GM21723 (cell line): ENCODE measurements around the gene ATG4A.

Experiments
- ATAC-seq: cut with Tn5 transposase; IDR thresholded peaks from one replicate; pipeline ENCODE4 v1.9.1; 2021; ENCODE audit warnings: mild to moderate bottlenecking, moderate library complexity; ENCODE audit not compliant: unreplicated experiment

The ATG4A gene

DNA sequence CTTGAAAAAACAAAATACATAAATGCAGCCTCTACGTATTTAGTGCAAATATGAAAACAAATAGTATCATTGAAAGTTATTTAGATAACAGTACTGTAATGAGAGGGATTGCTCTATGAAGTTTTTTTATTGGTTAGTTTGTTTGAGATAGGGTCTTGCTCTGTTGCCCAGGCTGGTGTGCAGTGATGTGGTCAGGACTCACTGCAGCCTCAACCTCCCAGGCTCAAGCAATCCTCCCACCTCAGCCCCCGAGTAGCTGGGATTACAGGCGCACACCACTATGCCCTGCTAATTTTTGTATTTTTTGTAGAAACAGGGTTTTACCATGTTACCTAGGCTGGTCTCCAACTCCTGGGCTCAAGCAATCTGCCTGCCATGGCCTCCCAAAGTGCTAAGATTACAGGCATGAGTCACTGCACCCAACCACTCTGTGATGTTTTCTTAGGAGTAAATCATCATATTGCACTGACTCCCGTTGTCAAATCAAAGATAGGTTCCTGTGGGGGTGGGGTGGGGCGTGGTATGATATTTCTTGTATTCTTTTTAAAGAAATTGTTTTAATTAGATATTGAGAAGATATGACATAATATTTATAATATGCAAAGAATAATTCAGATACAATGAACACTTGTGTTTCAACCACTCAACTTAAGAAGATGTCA, 75.8 kb downstream of the ATG4A start:
- ATAC-seq = no peak

DNA sequence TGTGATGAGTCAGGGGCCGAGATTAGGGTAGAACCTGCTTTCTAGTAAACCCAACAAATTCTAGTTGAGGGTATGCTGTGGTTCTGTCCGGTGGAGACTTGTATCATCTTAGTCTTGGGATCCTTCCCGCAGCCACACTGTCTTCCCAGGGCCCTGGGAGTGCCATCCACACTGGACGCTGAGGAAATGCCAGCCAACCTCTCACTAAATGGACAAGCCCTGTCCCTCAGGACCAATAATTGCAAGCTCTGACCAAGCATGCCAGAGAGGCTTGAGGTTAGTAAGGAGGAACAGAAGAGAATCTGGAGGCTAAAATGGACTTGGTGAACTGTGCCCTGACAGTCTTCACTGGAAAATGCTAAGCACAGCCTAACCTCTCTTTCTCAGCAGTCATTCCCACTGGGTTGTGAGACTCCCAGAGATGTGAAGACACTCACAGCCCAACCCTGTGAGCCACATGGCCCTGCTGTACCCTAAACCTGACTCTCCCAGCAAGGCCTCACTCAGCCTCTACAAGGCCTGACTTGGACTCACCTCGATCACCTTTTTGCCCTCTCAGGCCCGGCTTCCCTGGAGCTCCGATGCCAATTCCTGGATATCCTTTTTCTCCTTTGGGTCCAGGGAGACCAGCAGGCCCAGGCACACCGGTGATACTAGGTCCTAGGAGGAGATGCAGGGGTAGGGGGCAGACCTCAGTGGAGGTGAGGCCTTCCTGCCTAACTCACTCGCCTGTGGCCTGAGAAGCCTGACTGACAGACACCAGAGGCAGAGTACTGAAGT, 77.6 kb downstream of the ATG4A start:
- ATAC-seq = no peak

DNA sequence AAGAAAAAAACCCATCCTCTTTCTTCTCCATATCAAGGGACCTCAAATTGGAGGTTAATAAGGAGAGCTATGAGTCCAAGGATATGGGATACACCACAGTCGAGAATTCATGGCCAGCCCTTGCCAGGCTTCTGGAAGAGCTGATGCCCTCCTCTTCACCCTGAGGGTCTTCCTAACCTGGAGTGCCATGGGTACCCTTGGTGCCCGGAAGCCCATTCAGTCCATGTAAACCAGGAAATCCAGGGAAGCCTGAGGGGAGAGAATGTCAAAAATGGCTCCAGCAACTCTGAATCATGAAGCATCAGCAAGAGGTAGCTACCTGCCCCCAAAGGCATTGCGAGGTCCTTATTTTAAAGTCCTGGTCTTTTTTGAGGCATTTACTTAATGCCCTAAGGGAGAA, 78.2 kb downstream of the ATG4A start:
- no peak for ATAC-seq

DNA sequence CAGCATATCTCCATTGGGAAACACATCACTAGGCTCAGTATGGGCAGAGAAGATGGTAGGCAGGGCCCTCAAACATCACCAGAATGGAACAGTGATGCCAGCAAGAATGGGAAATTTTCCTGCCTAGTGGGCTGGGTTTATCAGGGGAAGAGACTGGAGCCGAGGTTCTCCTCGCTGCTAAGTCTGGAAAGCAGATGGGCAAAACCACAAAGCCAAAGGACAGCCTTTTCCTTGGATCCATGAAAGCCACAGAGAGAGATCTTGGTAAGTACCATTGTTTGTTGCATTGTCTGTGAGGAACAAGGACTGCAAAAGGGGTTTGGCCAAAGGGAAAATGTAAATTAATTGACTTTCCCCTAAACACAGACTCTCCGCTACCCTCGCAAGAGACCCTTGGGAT, 80.1 kb downstream of the ATG4A start:
- ATAC-seq = no peak

DNA sequence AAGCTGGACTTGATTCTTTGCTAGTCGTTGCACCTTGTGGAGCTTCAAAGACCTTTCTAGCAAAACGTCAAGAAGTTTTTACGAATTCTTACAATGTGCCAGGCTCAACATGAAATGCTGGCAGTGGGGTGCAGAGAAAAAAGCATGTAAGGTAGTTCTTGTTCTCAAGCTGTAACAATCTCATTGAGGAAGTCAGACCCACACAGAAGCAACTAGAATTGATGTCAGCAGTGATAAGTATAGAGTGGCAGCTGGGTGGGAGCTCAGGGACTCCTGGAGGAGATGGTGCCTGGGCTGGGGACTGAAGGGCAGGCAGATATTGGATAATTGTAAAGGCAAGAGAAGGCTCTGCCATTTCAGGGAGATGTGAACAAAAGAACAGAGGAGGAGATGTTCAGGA, 82.3 kb downstream of the ATG4A start:
- ATAC-seq = no peak

DNA sequence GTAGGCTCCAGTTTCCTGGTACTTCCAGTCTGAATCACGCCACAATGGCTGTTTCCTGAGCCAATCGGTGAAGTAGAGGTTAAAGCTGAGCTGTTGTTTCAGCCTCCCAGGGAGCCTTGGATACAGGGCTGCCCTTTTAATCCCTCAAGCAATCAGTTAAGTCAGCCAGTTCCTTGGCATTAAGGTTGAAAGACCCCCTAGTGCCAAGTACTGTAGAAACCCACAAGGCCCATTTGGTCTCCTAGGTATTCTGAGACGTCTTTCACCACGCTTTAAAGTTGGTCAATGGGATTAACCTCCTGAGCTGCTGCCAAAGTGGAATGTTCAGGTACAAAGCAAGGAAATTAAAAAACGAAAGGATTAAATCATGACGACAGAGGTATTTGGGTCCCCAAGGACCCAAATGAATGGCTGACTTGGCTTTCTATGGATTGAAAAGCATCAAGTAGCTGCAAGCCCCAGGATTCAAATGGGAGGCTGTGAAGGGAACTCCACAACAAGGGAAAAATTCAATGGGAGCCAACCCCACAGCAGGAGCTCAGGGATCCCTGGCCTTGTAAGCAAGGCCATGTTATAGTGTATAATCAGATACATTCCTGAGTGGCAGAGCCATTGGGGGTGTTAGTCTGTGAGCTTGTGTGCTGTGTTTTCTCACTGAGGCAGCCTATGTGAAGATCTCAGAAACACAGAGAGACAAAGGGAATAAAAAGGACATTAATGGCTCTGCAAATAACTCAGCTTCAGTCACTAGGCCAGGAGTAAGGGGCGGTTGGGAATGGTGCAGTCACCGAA, 86.0 kb downstream of the ATG4A start:
- no peak for ATAC-seq

DNA sequence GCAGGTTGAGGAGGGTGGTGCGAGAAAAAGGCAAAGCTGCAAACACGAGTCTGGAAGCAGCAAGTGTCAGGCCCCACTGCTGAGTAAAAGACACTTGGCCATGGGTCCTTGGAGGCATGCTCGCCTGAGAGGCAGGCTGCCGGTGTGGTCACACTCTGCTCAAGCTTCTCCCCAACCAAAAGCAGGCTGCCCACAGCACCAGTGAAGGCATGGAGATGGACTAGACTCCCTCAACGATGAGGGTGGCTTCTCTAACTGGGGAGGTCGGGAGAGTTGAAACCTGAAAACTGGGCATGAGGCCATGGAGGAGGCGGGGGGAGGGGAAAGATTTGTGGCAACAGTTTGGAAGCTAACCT, 86.5 kb downstream of the ATG4A start:
- ATAC-seq = no peak

DNA sequence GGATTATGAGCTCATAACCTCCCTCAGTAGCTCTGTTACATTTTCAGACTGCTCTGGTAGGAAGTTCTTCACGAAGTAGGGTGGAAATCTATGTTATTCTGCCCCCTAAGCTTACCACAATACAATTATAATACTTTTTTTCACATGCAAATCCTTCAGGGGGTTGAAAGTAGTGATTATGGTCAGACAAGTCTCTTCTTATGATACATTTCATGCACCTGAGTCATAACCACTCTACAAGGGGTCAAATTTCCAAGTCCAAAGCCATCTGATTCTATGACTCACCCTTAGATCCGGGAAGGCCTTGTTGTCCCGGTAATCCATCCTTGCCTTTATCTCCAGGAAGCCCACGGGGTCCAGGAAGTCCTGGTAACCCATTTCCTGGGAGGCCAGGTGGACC, 95.2 kb downstream of the ATG4A start:
- no peak for ATAC-seq

DNA sequence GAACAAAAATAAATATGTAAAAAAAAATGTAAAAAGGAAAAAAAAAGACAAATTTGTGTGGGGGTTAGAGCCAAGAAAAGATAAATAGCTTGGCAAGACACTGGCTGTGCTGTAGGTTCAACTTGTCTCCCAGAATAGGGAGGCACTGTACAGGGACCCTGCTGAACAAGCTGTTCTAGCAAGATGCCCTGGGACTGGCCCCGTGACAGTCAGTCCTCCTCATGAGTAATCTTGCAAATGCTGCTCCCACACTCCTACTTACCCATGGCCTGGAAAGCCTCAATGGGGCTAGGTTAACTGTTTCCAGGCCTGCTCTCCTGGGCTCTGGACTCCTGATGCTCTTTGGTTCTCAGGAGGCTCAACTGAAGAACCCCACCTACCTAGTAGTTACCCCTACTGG, 106.8 kb downstream of the ATG4A start:
- no peak for ATAC-seq

DNA sequence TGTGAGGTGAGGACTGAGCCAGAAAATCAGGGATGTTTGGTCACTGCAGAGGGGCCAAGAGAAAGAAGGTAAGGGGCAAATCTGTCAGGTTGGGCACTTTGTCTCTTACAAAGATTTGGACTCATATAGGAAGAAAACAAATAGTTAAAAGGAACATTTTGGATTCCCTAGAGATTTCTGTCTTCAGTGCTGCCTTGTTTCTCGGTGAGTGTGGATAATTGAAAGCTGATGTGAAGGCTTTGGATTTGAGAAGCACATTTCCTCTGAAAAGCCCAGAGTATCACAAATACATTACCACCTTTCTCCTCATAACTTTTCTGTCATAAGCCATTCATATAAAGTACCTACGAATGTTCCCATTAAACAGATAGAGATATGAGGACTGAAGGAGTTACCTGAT, 107.5 kb downstream of the ATG4A start:
- ATAC-seq = no peak

DNA sequence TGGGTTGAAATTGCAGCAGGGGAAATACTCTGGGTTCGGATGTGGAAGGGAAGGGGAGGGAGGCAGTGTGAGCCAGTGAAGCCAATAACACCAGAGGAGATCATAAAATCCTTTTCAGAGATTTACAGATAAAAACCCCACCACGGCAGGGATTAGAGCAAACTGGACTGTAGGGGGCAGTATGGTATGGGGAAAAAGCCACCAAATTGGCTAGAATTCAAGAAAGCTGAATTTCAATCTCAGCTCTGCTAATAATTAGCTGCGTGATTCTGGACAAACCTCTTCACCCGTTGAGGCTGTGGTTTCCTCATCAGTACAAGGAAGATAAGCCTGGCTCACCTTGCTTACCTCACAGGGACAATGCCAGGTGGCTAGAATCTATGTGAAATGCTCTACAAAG, 108.1 kb downstream of the ATG4A start:
- no peak for ATAC-seq

DNA sequence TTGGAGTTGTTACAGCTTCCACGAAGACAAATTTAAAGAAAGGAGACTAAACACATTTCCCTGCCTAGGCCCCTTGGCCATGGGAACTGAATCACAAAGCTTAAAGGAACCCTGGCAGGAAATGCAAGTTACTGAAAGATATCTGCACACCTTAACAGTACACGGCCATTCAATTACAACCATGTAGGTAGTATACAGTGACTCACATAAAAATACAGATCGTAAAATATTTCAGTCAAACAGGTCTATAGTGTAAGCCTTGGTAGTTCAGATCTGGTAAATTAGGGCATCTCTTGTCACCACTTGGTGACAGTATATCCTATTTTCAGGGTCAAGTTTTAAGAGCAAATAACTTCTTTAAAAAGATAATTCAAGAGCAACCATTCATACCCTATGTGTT, 112.0 kb downstream of the ATG4A start:
- ATAC-seq = no peak
